CD4-positive, alpha-beta T cell treated with Interleukin-21 for 1 hour (primary cell): ENCODE results near the gene SYNE2.
"Not testable (repeated sequence)": the region's sequence is repeated elsewhere in the genome, so short reads cannot be mapped to it uniquely, and the experiment has no call there.

Experiments used
- DNase-seq: peaks from one replicate; pipeline ENCODE4 v3.0.0-alpha.2; 2020

The SYNE2 gene

DNA sequence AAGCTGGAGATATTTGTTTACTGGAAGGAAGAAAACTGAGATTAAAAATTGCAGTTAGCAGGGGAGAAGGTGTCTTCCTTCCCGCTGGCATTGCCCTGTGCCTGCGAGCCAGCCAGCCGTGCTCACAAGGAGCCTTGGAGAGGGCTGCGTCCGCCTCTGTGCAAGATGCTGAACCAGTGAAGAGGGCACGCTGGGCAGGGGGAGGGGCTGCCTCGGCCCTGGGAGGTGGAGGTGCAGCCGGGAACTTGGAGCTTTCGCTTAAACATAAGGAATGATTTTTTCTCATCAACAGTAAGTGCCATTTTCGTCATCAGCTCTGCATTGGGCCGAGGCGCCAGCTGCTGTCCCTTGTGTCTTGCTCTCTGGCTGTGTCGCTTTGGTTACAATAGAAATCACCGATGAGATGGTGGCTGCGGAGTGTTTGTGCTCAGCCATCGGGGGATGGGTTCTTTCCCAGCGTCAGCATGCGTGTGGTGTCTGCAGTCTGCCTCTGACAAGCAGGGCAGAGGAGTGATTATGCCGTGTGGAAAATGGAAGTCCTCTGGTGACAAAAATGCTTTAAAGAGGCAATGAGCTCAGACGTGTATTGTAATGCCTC is 344.1 kb downstream of the SYNE2 start:
- peak; percentile 34 for DNase-seq

- DNase-seq = no peak
These were observed 345.2 kb downstream of the SYNE2 start for GRCh38 chr14:64197996-64198395.

- no peak for DNase-seq
These were observed 345.7 kb downstream of the SYNE2 start for GRCh38 chr14:64198486-64198885.

DNA sequence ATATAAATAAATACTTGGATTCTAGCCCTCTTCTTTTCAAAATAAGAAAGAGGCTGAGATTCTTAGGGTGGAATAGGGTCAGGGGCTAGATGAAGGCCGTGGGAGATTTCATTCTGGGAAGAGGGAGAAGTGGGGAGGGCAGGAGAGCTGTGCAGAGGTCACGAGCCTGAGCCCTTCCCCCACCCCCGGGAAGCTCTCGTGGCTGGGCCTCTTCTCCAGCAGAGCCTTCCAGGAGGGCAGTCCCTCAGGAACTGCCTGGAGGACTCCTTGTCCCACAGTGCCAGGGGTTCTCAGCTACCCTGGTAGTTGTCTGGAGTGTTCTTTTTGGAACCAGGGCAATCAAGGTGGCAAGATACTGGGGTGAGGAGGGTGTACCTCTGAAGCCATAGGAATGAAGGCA is 347.4 kb downstream of the SYNE2 start:
- no peak for DNase-seq

DNA sequence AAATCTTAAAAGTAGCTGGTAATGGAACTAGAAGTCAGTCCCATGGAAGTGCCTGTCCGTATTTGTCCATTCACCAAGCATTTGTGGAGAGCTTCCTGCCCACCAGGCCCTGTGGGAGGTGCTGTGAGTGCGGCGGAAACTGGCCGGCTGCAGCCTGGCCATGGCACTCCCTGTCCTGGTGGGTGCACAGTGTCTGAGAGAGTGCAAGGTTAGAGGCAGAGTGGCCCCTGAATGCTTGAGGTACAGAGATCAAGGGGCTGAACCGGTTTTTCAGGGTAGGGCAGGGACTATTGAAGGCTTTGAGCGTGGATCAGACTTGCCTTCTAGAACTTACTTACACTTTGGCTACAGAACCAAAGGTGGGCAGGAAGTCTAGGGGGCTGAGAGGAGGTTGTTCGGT is 348.5 kb downstream of the SYNE2 start:
- DNase-seq = no peak

DNA sequence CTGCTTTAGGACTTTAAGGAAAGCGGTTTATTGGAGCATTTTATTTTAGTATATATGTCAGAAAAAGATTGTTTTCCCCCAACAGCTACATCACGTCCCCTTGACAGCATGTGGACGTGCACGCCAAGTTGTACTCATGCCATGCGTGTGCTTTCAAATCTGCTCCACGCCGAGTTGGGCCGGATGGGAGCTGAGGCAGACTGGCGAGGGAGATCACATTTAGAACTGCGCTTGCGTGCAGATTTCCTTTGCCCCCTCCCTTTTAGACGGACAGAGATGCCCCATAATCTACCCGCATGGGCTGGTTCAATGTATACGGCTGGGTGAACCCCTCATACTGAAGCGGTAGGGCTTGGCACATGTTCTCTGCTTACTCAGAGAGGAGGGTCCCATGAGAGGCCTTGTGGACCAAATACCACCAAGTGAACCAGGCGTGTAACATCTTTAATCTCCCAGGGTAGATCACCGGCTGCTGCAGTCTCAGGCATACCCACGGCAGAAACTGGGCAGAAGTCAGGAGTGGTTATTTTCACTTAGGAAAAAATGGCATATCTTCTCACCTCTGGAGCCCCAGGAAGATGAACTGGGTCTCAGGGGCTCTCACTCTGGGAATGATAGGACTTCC is 349.2 kb downstream of the SYNE2 start:
- DNase-seq = no peak

DNA sequence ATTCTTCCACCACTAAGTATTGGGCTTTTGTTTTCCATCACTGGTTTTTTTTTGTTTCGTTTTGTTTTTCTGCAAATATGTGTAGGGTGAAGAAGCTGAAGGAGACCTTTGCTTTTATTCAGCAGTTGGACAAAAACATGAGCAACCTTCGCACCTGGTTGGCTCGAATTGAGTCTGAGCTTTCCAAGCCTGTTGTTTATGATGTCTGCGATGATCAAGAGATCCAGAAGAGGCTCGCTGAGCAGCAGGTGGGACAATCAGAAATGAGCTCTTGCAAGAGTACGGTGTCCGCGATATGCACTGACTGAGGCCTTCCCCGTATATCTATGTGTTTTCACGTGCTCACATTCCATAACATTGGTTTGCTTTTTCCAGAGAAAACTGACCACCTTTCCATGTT is 349.9 kb downstream of the SYNE2 start:
- no peak for DNase-seq

GRCh38 chr14:64203366-64204006 is 350.7 kb downstream of the SYNE2 start:
- no peak for DNase-seq

DNA sequence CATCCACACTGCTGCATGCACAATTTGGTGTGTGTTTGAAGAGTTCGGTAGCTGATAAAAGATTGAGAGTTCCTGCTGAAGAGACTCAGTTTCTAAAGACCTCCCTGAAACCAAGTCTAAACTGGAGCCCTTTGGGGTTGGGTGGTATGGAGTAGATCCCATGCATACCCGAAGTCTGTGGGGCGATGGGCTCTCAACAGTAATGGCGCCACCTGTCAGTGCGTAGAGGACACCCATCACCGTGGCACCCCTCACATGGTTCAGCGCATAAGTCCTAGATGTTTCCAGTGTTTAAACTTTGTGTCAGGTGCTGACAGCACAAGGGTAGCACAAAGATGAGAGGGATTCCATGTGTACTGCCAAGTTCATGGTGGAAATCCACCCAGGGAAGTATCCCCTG is 355.5 kb downstream of the SYNE2 start:
- no peak for DNase-seq

GRCh38 chr14:64208981-64209380 is 356.2 kb downstream of the SYNE2 start:
- DNase-seq = no peak

GRCh38 chr14:64209444-64210131 is 356.8 kb downstream of the SYNE2 start:
- no peak for DNase-seq

- DNase-seq = no peak
These were observed 357.4 kb downstream of the SYNE2 start for GRCh38 chr14:64210216-64210615.

DNA sequence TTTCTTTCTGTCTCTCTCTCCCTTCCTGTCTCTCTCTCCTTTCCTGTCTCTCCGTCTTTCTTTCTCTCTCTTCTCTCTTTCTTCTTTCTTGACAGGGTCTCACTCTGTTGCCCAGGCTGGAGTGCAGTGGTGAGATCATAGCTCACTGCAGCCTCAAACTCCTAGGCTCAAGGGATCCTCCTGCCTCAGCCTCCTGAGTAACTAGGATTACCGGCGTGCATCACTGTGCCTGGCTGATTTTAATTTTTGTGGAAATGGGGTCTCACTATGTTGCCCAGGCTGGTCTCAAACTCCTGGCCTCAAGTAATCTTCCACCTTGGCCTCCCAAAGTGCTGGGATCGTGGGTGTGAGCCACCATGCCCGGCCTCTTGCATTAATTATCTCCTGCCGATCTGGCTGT is 358.1 kb downstream of the SYNE2 start:
- not testable (repeated sequence) for DNase-seq

DNA sequence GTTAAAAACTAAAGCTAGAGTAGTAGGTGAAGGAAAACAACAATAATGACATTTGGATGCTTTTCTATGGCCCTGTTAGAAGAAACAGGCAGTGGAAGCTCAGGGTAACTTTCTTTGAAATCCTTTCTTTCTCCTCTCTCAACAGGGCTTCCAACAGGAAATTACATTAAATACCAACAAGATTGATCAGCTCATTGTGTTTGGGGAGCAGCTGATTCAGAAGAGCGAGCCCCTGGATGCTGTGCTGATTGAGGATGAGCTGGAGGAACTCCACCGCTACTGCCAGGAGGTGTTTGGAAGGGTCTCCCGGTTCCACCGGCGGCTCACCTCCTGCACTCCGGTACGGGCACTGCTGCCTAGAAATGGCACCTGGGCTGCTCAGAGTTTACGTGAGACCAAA is 359.9 kb downstream of the SYNE2 start:
- DNase-seq = no peak

GRCh38 chr14:64213086-64213485 is 360.3 kb downstream of the SYNE2 start:
- no peak for DNase-seq

GRCh38 chr14:64213853-64214570 is 361.2 kb downstream of the SYNE2 start:
- no peak for DNase-seq

DNA sequence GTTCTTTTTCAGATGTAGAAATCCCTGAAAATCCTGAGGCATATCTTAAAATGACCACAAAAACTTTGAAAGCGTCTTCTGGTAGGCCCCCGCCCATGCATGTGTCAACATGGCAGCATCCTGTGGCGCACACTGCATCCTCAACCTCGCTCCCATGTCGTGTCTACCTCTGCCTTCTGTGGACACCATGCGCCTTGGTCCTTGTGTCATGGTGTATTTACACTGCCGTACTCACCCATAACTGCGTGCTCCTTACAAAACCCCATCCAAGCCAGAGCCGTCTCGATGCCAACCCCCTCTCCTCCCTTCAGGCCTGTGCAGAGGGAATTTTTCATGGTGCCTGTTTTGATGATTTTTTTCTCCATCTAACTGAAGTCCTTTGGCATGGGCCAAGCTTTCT is 362.5 kb downstream of the SYNE2 start:
- DNase-seq = no peak

GRCh38 chr14:64215978-64216377 is 363.2 kb downstream of the SYNE2 start:
- DNase-seq = no peak

DNA sequence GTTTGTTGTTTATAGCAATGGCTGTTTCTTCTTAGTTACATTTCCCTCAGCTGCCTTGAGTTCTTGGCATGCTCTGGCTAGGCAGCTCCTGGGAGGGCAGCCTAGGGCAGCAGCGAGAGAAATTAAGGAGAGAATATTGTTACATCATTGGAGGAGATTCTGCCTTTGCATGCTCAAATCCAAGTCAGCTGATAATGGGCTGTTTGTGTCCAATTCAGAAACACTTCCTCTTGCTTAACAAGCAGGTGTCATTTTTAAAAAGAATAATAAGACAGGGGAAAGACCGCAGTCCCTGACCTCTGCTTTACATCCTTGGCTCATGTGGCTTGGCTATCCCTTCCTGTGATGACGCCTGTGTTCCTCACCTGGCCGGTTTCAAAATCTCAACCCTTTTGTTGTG is 364.5 kb downstream of the SYNE2 start:
- DNase-seq = no peak

- DNase-seq = no peak
These were observed 365.0 kb downstream of the SYNE2 start for GRCh38 chr14:64217834-64218233.

GRCh38 chr14:64218344-64219240 is 365.8 kb downstream of the SYNE2 start:
- no peak for DNase-seq

GRCh38 chr14:64220056-64220455 is 367.3 kb downstream of the SYNE2 start:
- DNase-seq = no peak
